GM18909 (cell line): ENCODE data around the gene MED19.
"Not testable (repeated sequence)": the region's sequence is repeated elsewhere in the genome, so short reads cannot be mapped to it uniquely, and the experiment has no call there.

ENCODE experiments used
- ATAC-seq: cut with Tn5 transposase; IDR thresholded peaks from one replicate; pipeline ENCODE4 v1.9.1; 2021; ENCODE audit warnings: mild to moderate bottlenecking; ENCODE audit not compliant: unreplicated experiment, poor library complexity

MED19 gene

GRCh38 chr11:57711414-57712255 lies at the start of gene MED19:
TSS of gene MED19 (minus strand) at chr11:57712215. CDS start at chr11:57712179, 36 bp downstream.
- ATAC-seq, result peak; percentile 52

- no peak for ATAC-seq
Observed at GRCh38 chr11:57758174-57758573, 46.2 kb upstream of the MED19 start.

- no peak for ATAC-seq
Observed at GRCh38 chr11:57752954-57753353, 40.9 kb upstream of the MED19 start.

GRCh38 chr11:57751676-57752253 lies 39.8 kb upstream of the MED19 start, which contains the start of gene BTBD18:
TSS of gene BTBD18 (minus strand) at chr11:57751819. CDS start at chr11:57751188, 631 bp downstream.
- no peak for ATAC-seq

- no peak for ATAC-seq
Observed at GRCh38 chr11:57751176-57751575, 39.2 kb upstream of the MED19 start.

- ATAC-seq, result no peak
Observed at GRCh38 chr11:57746920-57747319, 34.9 kb upstream of the MED19 start.

- no peak for ATAC-seq
Observed at GRCh38 chr11:57745206-57745605, 33.2 kb upstream of the MED19 start.

GRCh38 chr11:57744357-57744756 lies 32.3 kb upstream of the MED19 start:
- ATAC-seq, result no peak

GRCh38 chr11:57742087-57742452 lies 30.1 kb upstream of the MED19 start:
- ATAC-seq, result no peak

GRCh38 chr11:57741132-57742086 lies 29.4 kb upstream of the MED19 start, which contains the start of gene SELENOH:
TSS of gene SELENOH (plus strand) at chr11:57741491. CDS start at chr11:57741596, 105 bp downstream.
- peak; percentile 92 for ATAC-seq

- ATAC-seq, result peak; percentile 48
Observed at GRCh38 chr11:57735619-57736298, 23.7 kb upstream of the MED19 start.

GRCh38 chr11:57732661-57733060 lies 20.6 kb upstream of the MED19 start:
- ATAC-seq, result no peak

- peak; percentile 46 for ATAC-seq
Observed at GRCh38 chr11:57729479-57729878, 17.5 kb upstream of the MED19 start.

GRCh38 chr11:57728829-57729228 lies 16.8 kb upstream of the MED19 start:
- no peak for ATAC-seq

- ATAC-seq, result no peak
Observed at GRCh38 chr11:57727185-57727584, 15.2 kb upstream of the MED19 start.

GRCh38 chr11:57716726-57717125 lies 4.7 kb upstream of the MED19 start:
- ATAC-seq, result not testable (repeated sequence)

- ATAC-seq, result no peak
Observed at GRCh38 chr11:57713835-57714234, 1.8 kb upstream of the MED19 start.

GRCh38 chr11:57712256-57713150 lies 488 bp upstream of the MED19 start, which contains the start of gene TMX2:
TSS of gene TMX2 (plus strand) at chr11:57712593. CDS start at chr11:57712619, 26 bp downstream.
- peak; percentile 94 for ATAC-seq
